Measurements from ENCODE around the gene ADIPOR2. TPM values are rescaled to one million over a fixed set of nuclear protein-coding genes. Genes with fewer than 3 reads are reported as not detected.

Gene ADIPOR2
- total and polyA plus RNA-seq, 12 donors: 18.5 to 47.7 (median 41.6) TPM

DNA sequence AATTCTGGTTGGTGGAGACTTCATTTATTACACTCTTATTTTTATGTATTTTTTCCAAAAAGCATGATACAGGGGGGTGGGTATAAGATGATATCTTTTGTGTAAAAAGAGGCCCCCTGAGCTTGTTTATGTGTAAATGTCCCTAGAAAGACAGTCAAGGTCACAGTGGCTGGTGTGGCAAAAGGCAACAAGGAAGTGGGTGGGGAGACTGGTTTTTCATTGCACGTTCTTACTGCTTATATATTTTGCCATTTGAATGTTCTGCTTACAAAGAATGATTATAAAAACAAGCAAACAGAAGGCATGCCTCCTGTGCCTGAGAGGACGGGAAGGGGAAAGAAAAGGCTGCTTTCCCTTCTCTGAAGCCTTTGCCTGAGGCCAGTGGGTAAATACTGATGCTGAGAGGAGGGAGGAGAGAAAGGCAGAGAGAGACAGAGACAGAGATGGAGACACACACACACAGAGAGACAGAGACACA lies 24.1 kb upstream of the ADIPOR2 start:
- TF ChIP-seq, protein P1, sequence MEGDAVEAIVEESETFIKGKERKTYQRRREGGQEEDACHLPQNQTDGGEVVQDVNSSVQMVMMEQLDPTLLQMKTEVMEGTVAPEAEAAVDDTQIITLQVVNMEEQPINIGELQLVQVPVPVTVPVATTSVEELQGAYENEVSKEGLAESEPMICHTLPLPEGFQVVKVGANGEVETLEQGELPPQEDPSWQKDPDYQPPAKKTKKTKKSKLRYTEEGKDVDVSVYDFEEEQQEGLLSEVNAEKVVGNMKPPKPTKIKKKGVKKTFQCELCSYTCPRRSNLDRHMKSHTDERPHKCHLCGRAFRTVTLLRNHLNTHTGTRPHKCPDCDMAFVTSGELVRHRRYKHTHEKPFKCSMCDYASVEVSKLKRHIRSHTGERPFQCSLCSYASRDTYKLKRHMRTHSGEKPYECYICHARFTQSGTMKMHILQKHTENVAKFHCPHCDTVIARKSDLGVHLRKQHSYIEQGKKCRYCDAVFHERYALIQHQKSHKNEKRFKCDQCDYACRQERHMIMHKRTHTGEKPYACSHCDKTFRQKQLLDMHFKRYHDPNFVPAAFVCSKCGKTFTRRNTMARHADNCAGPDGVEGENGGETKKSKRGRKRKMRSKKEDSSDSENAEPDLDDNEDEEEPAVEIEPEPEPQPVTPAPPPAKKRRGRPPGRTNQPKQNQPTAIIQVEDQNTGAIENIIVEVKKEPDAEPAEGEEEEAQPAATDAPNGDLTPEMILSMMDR (IDR thresholded peaks at IDR 0.05): no peak
- H3K36me3 ChIP-seq: no peaks in the 10 kb centered on the region
- ATAC-seq (no peak), DNase-seq (no peak)
- no peaks in the 10 kb centered on the region for H3K9me3 ChIP-seq
- H3K27ac ChIP-seq: peak overlapping the region; percentile 38 to 93 (median 80)
- intact Hi-C loops (cut with DNase I): no loop called here
- no peak overlapping the region for H3K4me3 ChIP-seq
- H3K4me1 ChIP-seq: peaks cover 3 to 38% (median 18%) of the 10 kb centered on the region in 9 donors
- WGBS, 2 donors: 19 to 21% methylated on average over 2 of the region's 2 CpGs
- no peaks in the 10 kb centered on the region for H3K27me3 ChIP-seq

DNA sequence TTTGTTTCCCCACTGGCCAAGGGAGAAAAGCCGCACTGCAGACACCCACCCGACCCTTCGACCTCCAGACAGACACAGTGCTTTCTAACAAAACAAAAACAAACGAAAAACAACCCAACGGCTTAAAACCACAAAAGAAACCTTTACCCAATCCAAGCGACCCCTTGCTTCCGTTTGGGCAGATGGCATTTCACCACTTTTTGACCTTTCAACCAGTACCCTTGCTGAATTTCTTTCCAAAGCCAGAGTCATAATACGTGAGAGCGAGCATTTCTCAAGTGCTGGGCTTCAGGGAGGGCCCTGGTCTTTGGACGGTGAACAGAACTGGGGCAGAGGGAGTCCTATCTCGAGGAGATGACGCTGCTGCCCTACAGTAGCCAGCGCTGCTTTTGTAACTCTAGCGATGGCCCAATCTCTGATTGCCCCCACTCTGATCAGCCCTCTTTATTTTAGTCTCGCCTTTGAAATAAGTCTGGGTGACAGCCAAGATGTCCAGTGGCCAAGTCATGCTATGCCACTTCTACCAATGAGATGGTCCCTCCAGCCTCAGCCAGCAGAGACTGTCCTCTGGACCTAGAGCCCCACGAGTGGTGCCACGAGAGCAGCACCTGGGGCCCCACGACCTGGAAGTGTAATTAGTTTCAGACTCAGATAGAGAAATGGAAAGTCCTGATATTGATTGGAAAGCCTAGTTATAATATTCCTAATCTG lies 21.9 kb upstream of the ADIPOR2 start:
- Histone ChIP-seq H3K4me1 (peaks cover 3 to 38% (median 18%) of the 10 kb centered on the region in 9 donors), H3K36me3 (no peaks in the 10 kb centered on the region), H3K9me3 (no peaks in the 10 kb centered on the region), H3K4me3 (peak overlapping the region in 9 of 10 donors; percentile 7 to 51 (median 36)), H3K27me3 (no peaks in the 10 kb centered on the region), H3K27ac (peak overlapping the region; percentile 78 to 93 (median 84))
- intact Hi-C loops (cut with DNase I): no loop called here
- DNase-seq: peak; percentile 56 to 83
- TF ChIP-seq, protein P1 (IDR thresholded peaks at IDR 0.05): no peak
- 47 to 63% methylated on average over 18 of the region's 18 CpGs for WGBS, 2 donors
- peak; percentile 92 to 99 (median 97) for ATAC-seq

DNA sequence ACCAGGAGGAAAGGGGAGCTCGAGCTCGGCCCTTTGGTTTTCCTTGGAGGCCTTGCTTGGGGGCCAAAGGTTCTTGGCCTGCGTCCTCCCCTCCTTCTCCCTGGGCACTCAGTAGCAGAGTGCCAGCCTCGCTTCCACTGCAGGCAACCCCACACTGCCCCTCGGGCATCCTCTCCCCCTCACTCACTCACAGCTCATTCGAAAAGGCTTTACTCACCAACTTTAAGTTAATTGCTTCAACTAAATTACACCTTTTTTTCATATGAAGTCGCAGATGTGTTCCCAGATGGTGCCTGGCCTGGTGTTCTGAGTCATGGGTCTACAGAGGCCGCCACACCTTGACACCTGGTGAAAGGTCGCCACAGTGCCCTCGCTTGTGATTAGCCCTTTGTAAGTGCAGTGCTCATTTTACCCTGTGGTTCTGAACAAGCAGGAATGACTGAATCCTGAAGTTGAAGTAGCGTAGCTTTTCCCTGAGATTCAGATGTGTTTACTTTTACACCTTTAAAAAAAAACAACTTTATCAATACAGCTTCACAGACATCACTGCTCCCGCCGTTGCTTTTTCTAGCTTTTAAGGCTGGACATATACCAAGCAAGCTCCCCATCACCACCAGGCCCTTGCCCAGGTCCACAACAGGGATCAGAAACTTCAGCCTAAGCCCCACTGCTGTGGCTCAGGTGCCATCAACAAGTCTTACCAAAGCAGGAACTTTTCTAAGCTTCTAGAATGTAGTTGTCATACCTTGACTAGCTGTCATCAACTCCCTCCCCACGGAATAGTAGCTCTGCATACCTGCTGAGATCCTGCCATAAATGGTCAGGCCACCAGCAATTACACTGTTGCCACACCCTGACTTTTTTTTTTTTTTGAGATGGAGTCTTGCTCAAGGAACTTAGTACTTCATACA lies 20.3 kb upstream of the ADIPOR2 start:
- H3K27me3 ChIP-seq: no peaks in the 10 kb centered on the region
- no peak overlapping the region for H3K4me3 ChIP-seq
- WGBS, 2 donors: 82% methylated on average over 14 of the region's 14 CpGs
- intact Hi-C loops (cut with DNase I): no loop called here
- DNase-seq (no peak), ATAC-seq (no peak)
- TF ChIP-seq, protein P1 (IDR thresholded peaks at IDR 0.05): no peak
- H3K36me3 ChIP-seq: no peaks in the 10 kb centered on the region
- peaks cover 0 to 3% (median 0%) of the 10 kb centered on the region in 11 donors for H3K9me3 ChIP-seq
- peaks cover 3 to 38% (median 18%) of the 10 kb centered on the region in 9 donors for H3K4me1 ChIP-seq
- peak overlapping the region in 9 of 10 donors; percentile 34 to 93 (median 84) for H3K27ac ChIP-seq

DNA sequence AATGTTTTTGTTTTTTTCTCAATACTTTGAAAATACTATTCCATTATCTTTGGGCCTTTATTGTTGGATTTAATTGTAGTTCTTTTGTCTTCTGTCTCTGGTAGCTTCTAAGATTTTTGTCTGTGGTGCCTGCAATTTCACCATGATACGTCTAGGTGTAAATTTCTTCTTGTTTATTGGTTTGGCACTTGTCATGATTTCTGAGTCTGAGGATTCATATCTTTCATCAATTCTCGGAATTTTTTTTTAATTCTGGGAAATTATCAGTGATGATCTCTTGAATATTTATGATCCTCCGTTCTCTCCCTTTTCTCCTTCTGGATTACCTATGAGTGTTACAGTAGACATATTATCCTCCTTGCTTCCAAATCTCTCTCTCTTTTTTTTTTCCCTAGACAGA lies 14.8 kb upstream of the ADIPOR2 start:
- TF ChIP-seq, protein P1 (IDR thresholded peaks at IDR 0.05): no peak
- Histone ChIP-seq H3K36me3 (no peaks in the 10 kb centered on the region), H3K4me3 (no peak overlapping the region), H3K27ac (no peak overlapping the region), H3K4me1 (peaks cover 0 to 12% (median 6%) of the 10 kb centered on the region in 9 donors), H3K27me3 (no peaks in the 10 kb centered on the region), H3K9me3 (peaks cover 0 to 8% (median 0%) of the 10 kb centered on the region in 11 donors)
- WGBS, 2 donors: 94 to 95% methylated on average over 3 of the region's 3 CpGs
- ATAC-seq (no peak), DNase-seq (no peak)
- intact Hi-C loops (cut with DNase I): no loop called here
